ENCODE data around the gene MED20. TPM values are rescaled to one million over a fixed set of nuclear protein-coding genes. Genes with fewer than 3 reads are reported as not detected.

Gene MED20
- total RNA-seq, 2 donors from 2014 or later = 27.4 to 38.4 TPM

DNA sequence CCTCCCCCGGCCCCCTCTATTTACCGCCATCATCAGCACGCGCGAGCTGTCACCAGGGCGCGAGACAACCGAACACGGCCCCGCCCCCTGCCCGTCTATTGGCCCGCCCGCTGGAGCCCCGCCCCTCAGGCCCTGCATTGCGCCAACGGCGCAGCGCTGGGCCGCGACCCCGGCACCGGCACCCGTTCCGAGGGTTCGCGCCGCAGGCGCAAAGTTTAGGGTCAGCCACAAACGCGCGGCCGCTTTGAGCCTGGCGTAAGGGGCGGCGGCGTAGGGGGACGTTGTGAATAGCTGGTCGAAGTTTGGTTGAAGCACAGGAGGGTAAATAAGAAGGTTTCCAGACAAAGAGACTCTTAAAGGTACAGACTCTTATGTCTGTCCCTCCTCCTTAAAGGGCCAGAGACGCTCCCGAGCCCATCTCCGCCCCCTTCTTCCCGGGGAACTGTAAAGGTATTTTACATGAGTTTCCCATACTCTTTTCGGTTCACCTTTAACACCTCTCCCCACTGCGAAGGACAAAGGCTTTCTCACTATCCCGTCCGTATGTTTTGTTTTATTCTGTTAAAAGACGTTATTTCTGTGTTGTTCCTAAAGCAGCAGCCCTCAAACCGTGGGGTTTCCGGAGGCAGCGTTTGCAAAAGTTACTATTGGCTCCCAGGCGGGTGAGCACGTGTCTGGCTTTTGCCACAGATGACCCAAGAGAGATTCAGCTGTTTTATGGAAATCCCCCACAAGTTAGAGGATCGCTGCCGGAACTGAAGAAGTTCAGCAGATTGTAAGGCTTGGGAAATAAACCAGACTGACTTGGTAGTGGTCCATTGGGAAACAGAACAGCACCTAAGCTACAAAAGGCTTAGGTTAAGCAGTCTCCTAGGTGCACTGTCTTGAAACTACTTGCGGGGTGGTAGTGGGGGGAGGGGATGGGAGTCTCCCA, 25.4 kb downstream of the MED20 start, which contains the start of gene USP49:
Gene USP49, minus strand, starts transcription at position 76 of the 934 bp plus-strand sequence. CDS start 88,392 bp downstream, outside the sequence.
- peak within 1 kb of the TSS; percentile 94 for H3K27ac Mint-ChIP-seq
- TF ChIP-seq, protein P1, sequence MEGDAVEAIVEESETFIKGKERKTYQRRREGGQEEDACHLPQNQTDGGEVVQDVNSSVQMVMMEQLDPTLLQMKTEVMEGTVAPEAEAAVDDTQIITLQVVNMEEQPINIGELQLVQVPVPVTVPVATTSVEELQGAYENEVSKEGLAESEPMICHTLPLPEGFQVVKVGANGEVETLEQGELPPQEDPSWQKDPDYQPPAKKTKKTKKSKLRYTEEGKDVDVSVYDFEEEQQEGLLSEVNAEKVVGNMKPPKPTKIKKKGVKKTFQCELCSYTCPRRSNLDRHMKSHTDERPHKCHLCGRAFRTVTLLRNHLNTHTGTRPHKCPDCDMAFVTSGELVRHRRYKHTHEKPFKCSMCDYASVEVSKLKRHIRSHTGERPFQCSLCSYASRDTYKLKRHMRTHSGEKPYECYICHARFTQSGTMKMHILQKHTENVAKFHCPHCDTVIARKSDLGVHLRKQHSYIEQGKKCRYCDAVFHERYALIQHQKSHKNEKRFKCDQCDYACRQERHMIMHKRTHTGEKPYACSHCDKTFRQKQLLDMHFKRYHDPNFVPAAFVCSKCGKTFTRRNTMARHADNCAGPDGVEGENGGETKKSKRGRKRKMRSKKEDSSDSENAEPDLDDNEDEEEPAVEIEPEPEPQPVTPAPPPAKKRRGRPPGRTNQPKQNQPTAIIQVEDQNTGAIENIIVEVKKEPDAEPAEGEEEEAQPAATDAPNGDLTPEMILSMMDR (conservative IDR thresholded peaks at IDR 0.05) = no peak
- H3K4me1 Mint-ChIP-seq = peaks cover 9% of the 10 kb centered on the region
- Histone ChIP-seq H3K27me3 (ENCODE audit: control insufficient read depth, insufficient read depth, low read length, poor library complexity, severe bottlenecking) (no peaks in the 10 kb centered on the region), H3K9me3 (ENCODE audit: control insufficient read depth, low read length) (no peaks in the 10 kb centered on the region), H3K9ac (ENCODE audit: extremely low read depth, low read length, poor library complexity, severe bottlenecking) (peak within 1 kb of the TSS; percentile 77), H3K27ac (ENCODE audit: low read depth, low read length) (peak within 1 kb of the TSS; percentile 98), H3K36me3 (ENCODE audit: control insufficient read depth, insufficient read depth, low read length) (peaks cover 6% of the 10 kb centered on the region), H3K4me1 (ENCODE audit: control insufficient read depth, insufficient read depth, low read length) (no peaks in the 10 kb centered on the region), H3K4me3 (ENCODE audit: low read length) (peak within 1 kb of the TSS; percentile 87)
- H3K4me3 Mint-ChIP-seq = no peak within 1 kb of the TSS
- H3K9me3 Mint-ChIP-seq = no peaks in the 10 kb centered on the region
- peak; percentile 98 for DNase-seq
- WGBS, 2 experiments (ENCODE audit: insufficient coverage in 1 of 2, insufficient read length in 1 of 2) = 0% methylated on average over 8 to 54 of the region's 55 CpGs
- H3K36me3 Mint-ChIP-seq (ENCODE audit: low read depth) = peaks cover 3% of the 10 kb centered on the region
- H3K27me3 Mint-ChIP-seq (ENCODE audit: insufficient read depth) = no peaks in the 10 kb centered on the region

DNA sequence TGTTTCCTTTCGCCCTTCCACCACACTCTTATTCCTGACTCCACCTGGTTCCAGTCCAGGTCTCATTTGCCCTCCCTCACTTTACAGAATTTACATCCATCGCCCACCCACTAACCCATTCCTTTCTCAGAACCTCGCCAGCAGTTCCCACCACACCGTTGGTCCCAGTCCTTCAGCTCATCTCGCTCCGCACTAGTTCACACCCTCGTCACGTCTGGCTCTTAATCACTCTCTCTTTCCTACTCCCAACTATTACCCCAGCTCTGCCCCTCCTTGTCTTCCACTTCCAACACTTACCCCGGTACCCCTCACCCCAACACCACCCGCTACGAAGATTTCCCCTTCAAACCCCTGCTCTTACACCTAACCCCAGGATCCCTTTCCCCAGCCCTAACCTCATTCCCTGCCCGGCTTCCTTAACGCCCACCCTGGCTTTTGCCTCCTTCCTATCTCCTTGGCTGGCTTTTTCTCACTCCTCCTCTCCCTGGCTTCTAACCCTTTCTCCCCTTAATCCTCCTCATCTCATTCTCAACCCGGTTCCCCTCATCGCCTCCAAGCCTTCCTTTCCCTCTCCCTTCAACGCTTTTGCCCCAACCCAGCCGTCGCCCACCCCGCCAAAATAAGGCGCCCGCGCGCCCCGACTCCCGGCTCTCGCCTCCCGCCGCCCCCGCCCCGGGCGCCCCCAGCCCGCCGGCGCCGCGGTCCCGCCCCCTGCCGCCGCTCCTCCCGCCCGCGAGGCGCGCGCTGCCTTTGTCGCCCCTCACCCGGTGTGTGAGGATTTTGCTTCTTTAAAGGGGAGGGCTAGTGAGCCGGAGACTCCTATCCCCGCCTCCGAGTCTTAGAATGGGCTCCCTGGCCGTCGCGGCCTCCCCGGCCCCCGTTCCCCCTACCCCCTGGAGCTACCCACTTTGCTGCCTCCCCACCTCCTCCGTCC, 26.3 kb downstream of the MED20 start:
- H3K36me3 Mint-ChIP-seq (ENCODE audit: low read depth) = no peaks in the 10 kb centered on the region
- peaks cover 9% of the 10 kb centered on the region for H3K4me1 Mint-ChIP-seq
- Histone ChIP-seq H3K36me3 (ENCODE audit: control insufficient read depth, insufficient read depth, low read length) (no peaks in the 10 kb centered on the region), H3K4me3 (ENCODE audit: low read length) (peak overlapping the region; percentile 87), H3K27ac (ENCODE audit: low read depth, low read length) (peak overlapping the region; percentile 98), H3K4me1 (ENCODE audit: control insufficient read depth, insufficient read depth, low read length) (no peaks in the 10 kb centered on the region), H3K27me3 (ENCODE audit: control insufficient read depth, insufficient read depth, low read length, poor library complexity, severe bottlenecking) (no peaks in the 10 kb centered on the region), H3K9ac (ENCODE audit: extremely low read depth, low read length, poor library complexity, severe bottlenecking) (peak overlapping the region; percentile 77), H3K9me3 (ENCODE audit: control insufficient read depth, low read length) (no peaks in the 10 kb centered on the region)
- H3K27me3 Mint-ChIP-seq (ENCODE audit: insufficient read depth) = no peaks in the 10 kb centered on the region
- DNase-seq = peak; percentile 75
- WGBS, 2 experiments (ENCODE audit: insufficient coverage in 1 of 2, insufficient read length in 1 of 2) = 0 to 5% methylated on average over 8 to 48 of the region's 56 CpGs
- TF ChIP-seq, protein P1 (conservative IDR thresholded peaks at IDR 0.05) = no peak
- no peaks in the 10 kb centered on the region for H3K9me3 Mint-ChIP-seq
- H3K27ac Mint-ChIP-seq = peak overlapping the region; percentile 94
- no peak overlapping the region for H3K4me3 Mint-ChIP-seq

DNA sequence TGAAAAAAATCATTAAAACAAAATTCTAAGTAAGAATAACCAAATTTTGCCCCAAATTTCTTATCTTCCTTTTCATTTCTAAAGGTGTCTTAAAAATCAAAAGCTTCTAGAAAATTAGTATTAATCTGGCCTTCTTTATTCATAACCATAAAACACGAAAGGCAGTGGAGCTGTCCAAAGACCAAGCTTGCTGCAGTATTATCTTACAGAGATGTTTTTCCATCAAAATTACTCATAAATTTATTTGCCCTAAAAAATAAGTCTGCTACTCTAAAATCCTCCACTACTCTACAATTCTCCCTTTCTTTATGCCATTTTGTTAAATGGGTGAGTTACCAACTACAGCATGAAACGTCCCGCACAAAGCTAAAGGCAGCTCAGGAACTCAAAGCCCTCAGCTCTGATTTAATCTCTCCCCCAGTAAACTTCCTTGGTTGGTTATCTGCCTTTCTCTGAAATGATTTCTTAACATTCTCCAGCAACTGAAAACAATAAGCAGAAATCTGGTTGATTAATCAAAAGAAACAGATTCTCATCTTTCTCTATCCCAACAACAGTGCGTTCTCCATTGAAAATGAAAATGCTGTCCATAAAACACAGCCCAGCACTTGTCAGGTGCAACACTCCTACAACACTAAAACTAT, 27.9 kb downstream of the MED20 start:
- H3K36me3 ChIP-seq (ENCODE audit: control insufficient read depth, insufficient read depth, low read length) = no peaks in the 10 kb centered on the region
- H3K4me1 ChIP-seq (ENCODE audit: control insufficient read depth, insufficient read depth, low read length) = no peaks in the 10 kb centered on the region
- TF ChIP-seq, protein P1 (conservative IDR thresholded peaks at IDR 0.05) = no peak
- H3K27me3 ChIP-seq (ENCODE audit: control insufficient read depth, insufficient read depth, low read length, poor library complexity, severe bottlenecking) = no peaks in the 10 kb centered on the region
- WGBS, 2 experiments (ENCODE audit: insufficient coverage in 1 of 2, insufficient read length in 1 of 2) = 45 to 69% methylated on average over 2 to 4 of the region's 4 CpGs
- Mint-ChIP-seq H3K4me3 (no peak overlapping the region), H3K36me3 (ENCODE audit: low read depth) (no peaks in the 10 kb centered on the region), H3K27me3 (ENCODE audit: insufficient read depth) (no peaks in the 10 kb centered on the region), H3K9me3 (no peaks in the 10 kb centered on the region), H3K4me1 (peaks cover 9% of the 10 kb centered on the region), H3K27ac (no peak overlapping the region)
- no peaks in the 10 kb centered on the region for H3K9me3 ChIP-seq (ENCODE audit: control insufficient read depth, low read length)
- H3K4me3 ChIP-seq (ENCODE audit: low read length) = peak overlapping the region; percentile 87
- no peak overlapping the region for H3K9ac ChIP-seq (ENCODE audit: extremely low read depth, low read length, poor library complexity, severe bottlenecking)
- no peak overlapping the region for H3K27ac ChIP-seq (ENCODE audit: low read depth, low read length)
- DNase-seq = no peak
